HepG2 (cell line): Measurements from ENCODE around the gene MGARP. TPM values are rescaled to one million over a fixed set of nuclear protein-coding genes. Genes with fewer than 3 reads are reported as not detected.

Experiments
- DR1 ChIP-seq: sonication (generic); formaldehyde crosslinking; IDR thresholded peaks from 2 replicates; pipeline ENCODE4 v1.8.0; 2021; ENCODE audit warnings: mild to moderate bottlenecking, missing genetic modification reagents, inconsistent platforms
- FOXA3 ChIP-seq: IDR thresholded peaks from 2 replicates; pipeline ENCODE4 v1.6.1; 2016; ENCODE audit warnings: missing genetic modification reagents, missing compliant biosample characterization
- KDM6A ChIP-seq: IDR thresholded peaks from 2 replicates; pipeline ENCODE4 v1.6.1; 2016; ENCODE audit warnings: low read depth
- RFXAP ChIP-seq: sonication (generic); formaldehyde crosslinking; IDR thresholded peaks from 2 replicates; pipeline ENCODE4 v1.4.0; 2020; ENCODE audit warnings: missing genetic modification reagents, borderline replicate concordance
- TP53 ChIP-seq: sonication (generic); formaldehyde crosslinking; conservative IDR thresholded peaks from 2 replicates; pipeline ENCODE4 v1.4.0; 2020; ENCODE audit warnings: missing genetic modification reagents
- ZMYM3 ChIP-seq: sonication (generic); formaldehyde crosslinking; IDR thresholded peaks from 2 replicates; pipeline ENCODE4 v1.5.1; 2020; ENCODE audit warnings: mild to moderate bottlenecking, missing genetic modification reagents
- polyA plus RNA-seq, 8 experiments: library from polyadenylated mRNA; depleted of rRNA in 3 of 8; stranded (reverse) in 7 of 8; unstranded in 1 of 8; fragments of >200 nt; fragmentation: Illumina TruSeq in 4 of 8; extraction: Trizol in 4 of 8; gene quantifications; 2 replicates each; pipeline versions ENCODE4 v1.2.1 to v1.2.3, GENCODE V29; 2011 to 2016; ENCODE audit warnings: low read depth in 4 of 8, missing spikeins in 1 of 8, mixed read lengths in 1 of 8; ENCODE audit not compliant: insufficient read depth in 1 of 8
- total RNA-seq, 5 experiments: library from RNA; depleted of rRNA; stranded (reverse); fragments of >200 nt; fragmentation: Illumina TruSeq; extraction: Trizol; gene quantifications; 2 replicates each; pipeline ENCODE4 v1.2.3, GENCODE V29; 2016; ENCODE audit warnings: low read depth in 1 of 5
- TF ChIP-seq, protein P1 (sequence below): IDR thresholded peaks from 2 replicates; pipeline ENCODE4 v1.4.0; 2020; ENCODE audit warnings: mild to moderate bottlenecking, missing genetic modification reagents
- TF ChIP-seq, protein P2 (sequence below): sonication (generic); formaldehyde crosslinking; IDR thresholded peaks from 2 replicates; pipeline ENCODE4 v1.8.0; 2022; ENCODE audit warnings: mild to moderate bottlenecking, missing genetic modification reagents, moderate library complexity
- TF ChIP-seq, protein P3 (sequence below): IDR thresholded peaks from 2 replicates; pipeline ENCODE4 v1.6.1; 2016; ENCODE audit warnings: missing compliant biosample characterization, missing genetic modification reagents, borderline replicate concordance

The MGARP gene
- total and polyA plus RNA-seq, 2 of the 13 experiments (the other 11 are each of a cell fraction or from before 2014, with no cell fraction given), result 0.11 to 0.13 TPM

DNA sequence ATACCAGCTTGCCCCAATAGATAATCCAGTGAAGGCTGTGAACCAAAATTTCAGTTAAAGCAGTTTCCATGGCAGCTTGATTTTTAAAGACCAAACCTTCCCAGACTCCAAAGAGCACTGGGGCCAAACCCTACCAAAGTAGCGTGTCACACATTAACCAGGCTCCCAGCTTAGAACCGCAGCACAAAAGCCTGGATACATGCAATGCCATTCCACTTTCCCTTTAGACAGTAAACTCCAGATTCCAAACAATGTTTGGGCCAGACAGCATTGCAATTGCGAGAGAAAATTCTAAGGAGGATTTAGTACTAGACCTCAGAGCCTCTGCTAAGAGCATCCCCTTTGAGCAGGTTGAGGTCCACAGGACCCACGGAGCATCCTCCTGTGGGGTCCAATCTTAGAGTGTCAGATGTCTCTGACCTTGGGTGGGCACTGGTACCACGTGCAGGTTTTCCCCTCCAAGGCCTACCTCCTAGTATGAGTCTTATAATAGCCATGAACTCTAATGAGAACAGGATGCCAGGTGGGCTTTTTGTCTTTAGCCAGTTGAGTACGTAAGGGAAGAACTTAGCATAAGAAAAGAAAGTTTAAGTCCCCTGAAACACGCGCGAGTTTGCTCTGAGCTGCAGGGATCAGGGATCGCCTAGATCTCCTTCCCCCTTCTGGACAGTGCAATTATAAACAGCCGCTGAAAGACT is 38.8 kb downstream of the MGARP start (continued):
- TF ChIP-seq, protein P1, sequence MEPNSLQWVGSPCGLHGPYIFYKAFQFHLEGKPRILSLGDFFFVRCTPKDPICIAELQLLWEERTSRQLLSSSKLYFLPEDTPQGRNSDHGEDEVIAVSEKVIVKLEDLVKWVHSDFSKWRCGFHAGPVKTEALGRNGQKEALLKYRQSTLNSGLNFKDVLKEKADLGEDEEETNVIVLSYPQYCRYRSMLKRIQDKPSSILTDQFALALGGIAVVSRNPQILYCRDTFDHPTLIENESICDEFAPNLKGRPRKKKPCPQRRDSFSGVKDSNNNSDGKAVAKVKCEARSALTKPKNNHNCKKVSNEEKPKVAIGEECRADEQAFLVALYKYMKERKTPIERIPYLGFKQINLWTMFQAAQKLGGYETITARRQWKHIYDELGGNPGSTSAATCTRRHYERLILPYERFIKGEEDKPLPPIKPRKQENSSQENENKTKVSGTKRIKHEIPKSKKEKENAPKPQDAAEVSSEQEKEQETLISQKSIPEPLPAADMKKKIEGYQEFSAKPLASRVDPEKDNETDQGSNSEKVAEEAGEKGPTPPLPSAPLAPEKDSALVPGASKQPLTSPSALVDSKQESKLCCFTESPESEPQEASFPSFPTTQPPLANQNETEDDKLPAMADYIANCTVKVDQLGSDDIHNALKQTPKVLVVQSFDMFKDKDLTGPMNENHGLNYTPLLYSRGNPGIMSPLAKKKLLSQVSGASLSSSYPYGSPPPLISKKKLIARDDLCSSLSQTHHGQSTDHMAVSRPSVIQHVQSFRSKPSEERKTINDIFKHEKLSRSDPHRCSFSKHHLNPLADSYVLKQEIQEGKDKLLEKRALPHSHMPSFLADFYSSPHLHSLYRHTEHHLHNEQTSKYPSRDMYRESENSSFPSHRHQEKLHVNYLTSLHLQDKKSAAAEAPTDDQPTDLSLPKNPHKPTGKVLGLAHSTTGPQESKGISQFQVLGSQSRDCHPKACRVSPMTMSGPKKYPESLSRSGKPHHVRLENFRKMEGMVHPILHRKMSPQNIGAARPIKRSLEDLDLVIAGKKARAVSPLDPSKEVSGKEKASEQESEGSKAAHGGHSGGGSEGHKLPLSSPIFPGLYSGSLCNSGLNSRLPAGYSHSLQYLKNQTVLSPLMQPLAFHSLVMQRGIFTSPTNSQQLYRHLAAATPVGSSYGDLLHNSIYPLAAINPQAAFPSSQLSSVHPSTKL, result peak; percentile 36; the same call in 1 of the 2 replicates
- TF ChIP-seq ZMYM3 (CRISPR knock-in tag) (peak; percentile 19; the same call in 1 of the 2 replicates), FOXA3 (peak; percentile 8; the same call in 1 of the 2 replicates), DR1 (CRISPR knock-in tag) (no peak), RFXAP (CRISPR knock-in tag) (no peak), TP53 (no peak), KDM6A (CRISPR knock-in tag) (0 out of 2 replicates have a peak, but pooled peaks have one; percentile 31)
- TF ChIP-seq, protein P2, sequence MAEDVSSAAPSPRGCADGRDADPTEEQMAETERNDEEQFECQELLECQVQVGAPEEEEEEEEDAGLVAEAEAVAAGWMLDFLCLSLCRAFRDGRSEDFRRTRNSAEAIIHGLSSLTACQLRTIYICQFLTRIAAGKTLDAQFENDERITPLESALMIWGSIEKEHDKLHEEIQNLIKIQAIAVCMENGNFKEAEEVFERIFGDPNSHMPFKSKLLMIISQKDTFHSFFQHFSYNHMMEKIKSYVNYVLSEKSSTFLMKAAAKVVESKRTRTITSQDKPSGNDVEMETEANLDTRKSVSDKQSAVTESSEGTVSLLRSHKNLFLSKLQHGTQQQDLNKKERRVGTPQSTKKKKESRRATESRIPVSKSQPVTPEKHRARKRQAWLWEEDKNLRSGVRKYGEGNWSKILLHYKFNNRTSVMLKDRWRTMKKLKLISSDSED, result no peak
- TF ChIP-seq, protein P3, sequence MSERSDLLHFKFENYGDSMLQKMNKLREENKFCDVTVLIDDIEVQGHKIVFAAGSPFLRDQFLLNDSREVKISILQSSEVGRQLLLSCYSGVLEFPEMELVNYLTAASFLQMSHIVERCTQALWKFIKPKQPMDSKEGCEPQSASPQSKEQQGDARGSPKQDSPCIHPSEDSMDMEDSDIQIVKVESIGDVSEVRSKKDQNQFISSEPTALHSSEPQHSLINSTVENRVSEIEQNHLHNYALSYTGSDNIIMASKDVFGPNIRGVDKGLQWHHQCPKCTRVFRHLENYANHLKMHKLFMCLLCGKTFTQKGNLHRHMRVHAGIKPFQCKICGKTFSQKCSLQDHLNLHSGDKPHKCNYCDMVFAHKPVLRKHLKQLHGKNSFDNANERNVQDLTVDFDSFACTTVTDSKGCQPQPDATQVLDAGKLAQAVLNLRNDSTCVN (CRISPR knock-in tag), result peak; percentile 71; the same call in 1 of the 2 replicates
